T-helper 1 cell treated with Interleukin-12 subunit alpha and Interleukin-12 subunit beta and Interleukin-4 antibody, amounts not matched to agents 30 μg/mL and 1 μg/mL, for 36 hours (primary cell): Measurements from ENCODE around the gene ITCH.
"Not testable (repeated sequence)": the region's sequence is repeated elsewhere in the genome, so short reads cannot be mapped to it uniquely, and the experiment has no call there.

Experiments
- H3K27ac Mint-ChIP-seq: one replicate; pipeline ENCODE4 v1.8.0; 2021; ENCODE audit warnings: mild to moderate bottlenecking, mixed read lengths
- H3K27me3 Mint-ChIP-seq: one replicate; pipeline ENCODE4 v1.8.0; 2021; ENCODE audit warnings: low read depth, mixed read lengths
- H3K36me3 Mint-ChIP-seq: one replicate; pipeline ENCODE4 v1.8.0; 2021; ENCODE audit warnings: low read depth, mixed read lengths
- H3K4me1 Mint-ChIP-seq: one replicate; pipeline ENCODE4 v1.8.0; 2021; ENCODE audit warnings: low read depth, mixed read lengths
- H3K4me3 Mint-ChIP-seq: one replicate; pipeline ENCODE4 v1.8.0; 2021; ENCODE audit warnings: mild to moderate bottlenecking, moderate library complexity, mixed read lengths
- H3K9me3 Mint-ChIP-seq: one replicate; pipeline ENCODE4 v1.8.0; 2021; ENCODE audit warnings: mixed read lengths

ITCH gene

GRCh38 chr20:34468951-34469350 is 105.9 kb downstream of the ITCH start:
- no peak overlapping the region for H3K27ac Mint-ChIP-seq
- no peaks in the 10 kb centered on the region for H3K27me3 Mint-ChIP-seq
- peaks cover 18% of the 10 kb centered on the region for H3K36me3 Mint-ChIP-seq
- H3K4me3 Mint-ChIP-seq, result no peak overlapping the region
- no peaks in the 10 kb centered on the region for H3K9me3 Mint-ChIP-seq
- H3K4me1 Mint-ChIP-seq, result peaks cover 1% of the 10 kb centered on the region

DNA sequence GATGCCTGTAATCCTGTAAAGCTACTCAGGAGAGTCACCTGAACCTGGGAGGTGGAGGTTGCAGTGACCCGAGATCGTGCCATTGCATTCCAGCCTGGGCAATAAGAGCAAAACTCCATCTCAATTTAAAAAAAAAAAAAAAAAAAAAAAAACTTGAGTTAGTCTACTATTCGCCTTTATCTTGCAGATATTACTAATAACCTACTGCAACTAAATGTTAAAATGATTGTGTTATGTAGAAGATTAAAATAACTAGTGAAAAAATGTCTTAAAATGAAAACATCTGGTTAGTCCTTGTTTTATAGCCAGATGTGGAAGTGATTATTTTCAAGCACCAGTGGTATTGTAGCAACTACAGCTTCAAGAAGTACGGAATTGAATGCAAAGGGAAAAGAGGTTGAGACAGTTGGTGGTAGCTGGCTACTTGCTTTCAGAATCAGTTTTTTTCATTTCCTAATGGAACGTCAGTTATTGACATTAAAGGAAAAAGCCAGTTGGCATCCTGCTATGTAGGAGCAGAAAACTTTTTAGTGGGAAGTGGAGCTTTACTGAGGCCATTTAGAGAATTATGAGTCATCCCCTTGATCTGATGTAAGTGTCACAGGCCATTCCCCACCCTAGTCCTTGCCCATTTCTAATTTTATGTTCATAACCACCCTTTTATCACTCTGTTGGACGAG is 109.3 kb downstream of the ITCH start:
- H3K36me3 Mint-ChIP-seq, result peaks cover 31% of the 10 kb centered on the region
- no peak overlapping the region for H3K27ac Mint-ChIP-seq
- H3K9me3 Mint-ChIP-seq, result no peaks in the 10 kb centered on the region
- no peak overlapping the region for H3K4me3 Mint-ChIP-seq
- no peaks in the 10 kb centered on the region for H3K27me3 Mint-ChIP-seq
- H3K4me1 Mint-ChIP-seq, result peaks cover 7% of the 10 kb centered on the region

DNA sequence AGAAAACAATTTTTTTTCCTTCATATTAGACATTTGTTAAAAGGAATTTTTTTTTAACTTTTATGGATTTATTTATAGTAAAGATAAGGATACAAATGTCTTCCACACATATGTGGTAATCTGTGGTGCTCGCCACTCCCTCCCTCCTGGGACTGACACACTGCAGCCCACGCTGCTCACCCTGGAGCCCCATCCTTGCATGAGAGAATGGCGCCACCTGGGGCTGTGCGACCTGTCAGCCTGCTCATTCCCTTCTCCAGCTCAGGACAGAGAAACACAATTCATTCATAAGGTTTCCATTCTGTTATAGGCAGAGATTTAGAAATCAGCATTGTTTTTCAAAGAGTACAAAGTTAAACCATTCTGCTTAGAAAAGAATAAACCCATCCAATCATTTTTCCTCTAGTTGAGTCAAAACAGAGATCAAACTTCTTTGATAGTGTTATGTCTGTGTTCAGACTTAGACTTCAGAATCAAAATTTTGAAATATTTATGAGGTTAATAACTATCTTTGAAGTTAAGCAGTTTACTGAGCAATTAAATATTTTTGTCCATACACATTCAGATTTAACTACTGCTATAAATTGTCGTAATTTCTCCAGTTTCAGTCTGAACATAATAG is 110.3 kb downstream of the ITCH start:
- Mint-ChIP-seq H3K27me3 (no peaks in the 10 kb centered on the region), H3K4me1 (peaks cover 7% of the 10 kb centered on the region), H3K36me3 (peaks cover 33% of the 10 kb centered on the region), H3K27ac (no peak overlapping the region), H3K9me3 (no peaks in the 10 kb centered on the region), H3K4me3 (no peak overlapping the region)

DNA sequence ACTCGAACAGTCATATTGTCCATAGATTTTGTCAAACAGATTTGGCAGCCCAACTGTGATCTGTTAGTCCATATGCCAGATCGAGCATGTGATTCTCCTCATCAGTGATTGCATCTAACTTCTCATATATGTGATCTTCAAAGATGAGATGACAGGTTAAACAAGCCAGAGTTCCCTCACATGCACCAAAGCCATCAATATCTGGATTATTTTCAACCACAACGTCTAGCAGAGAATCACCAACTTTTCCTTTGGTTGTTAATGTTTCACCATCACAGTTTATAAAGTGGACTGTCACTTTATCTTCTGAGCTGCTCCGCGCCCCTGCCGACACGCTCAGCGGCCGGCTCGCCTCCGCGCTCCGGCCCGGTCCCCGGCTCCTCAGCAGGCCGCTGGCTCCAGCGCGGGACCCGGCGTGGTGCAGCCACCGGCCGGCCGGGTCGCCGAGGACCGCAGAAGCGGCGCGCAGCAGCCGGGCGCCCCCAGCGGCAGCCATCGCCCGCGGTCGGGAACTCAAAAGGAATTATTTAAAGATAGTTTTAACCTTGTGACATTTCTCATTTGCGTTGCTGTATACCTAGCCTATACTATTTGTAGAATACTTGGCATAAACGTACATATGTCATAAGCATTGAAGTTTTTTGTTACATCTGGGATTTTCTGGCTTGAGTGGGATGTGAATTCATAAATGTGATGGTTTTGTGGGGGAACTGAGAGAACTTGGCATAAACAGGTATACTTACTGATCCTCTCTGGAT is 113.1 kb downstream of the ITCH start:
- H3K9me3 Mint-ChIP-seq, result peaks cover 5% of the 10 kb centered on the region
- H3K36me3 Mint-ChIP-seq, result peaks cover 48% of the 10 kb centered on the region
- no peaks in the 10 kb centered on the region for H3K27me3 Mint-ChIP-seq
- no peak overlapping the region for H3K27ac Mint-ChIP-seq
- H3K4me1 Mint-ChIP-seq, result peaks cover 10% of the 10 kb centered on the region
- H3K4me3 Mint-ChIP-seq, result no peak overlapping the region

DNA sequence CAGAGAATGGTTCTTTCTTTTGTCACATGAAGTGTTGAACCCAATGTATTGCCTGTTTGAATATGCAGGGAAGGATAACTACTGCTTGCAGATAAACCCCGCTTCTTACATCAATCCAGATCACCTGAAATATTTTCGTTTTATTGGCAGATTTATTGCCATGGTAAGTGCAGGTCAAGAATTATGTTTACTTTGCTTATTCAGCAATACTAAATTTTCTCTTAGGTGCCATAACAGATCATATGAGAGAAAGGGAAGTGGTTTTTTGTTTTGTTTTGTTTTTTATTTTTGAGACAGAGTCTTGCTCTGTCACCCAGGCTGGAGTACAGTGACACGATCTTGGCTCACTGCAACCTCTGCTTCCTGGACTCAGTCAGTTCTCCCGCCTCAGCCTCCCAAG is 116.6 kb downstream of the ITCH start:
- Mint-ChIP-seq H3K27me3 (no peaks in the 10 kb centered on the region), H3K4me3 (no peak overlapping the region), H3K4me1 (peaks cover 8% of the 10 kb centered on the region), H3K9me3 (peaks cover 18% of the 10 kb centered on the region), H3K36me3 (peaks cover 69% of the 10 kb centered on the region), H3K27ac (no peak overlapping the region)

DNA sequence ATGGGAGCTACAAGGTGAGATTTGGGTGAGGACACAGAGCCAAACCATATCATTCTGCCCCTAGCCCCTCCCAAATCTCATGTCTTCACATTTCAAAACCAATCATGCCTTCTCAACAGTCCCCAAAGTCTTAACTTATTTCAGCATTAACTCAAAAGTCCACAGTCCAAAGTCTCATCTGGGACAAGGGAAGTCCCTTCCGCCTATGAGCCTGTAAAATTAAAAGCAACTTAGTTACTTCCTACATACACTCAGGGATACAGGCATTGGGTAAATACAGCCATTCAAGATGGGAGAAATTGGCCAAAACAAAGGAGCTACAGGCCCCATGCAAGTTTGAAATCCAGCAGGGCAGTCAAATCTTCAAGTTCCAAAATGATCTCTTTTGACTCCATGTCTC is 119.1 kb downstream of the ITCH start:
- peaks cover 61% of the 10 kb centered on the region for H3K36me3 Mint-ChIP-seq
- not testable (repeated sequence) for H3K27me3 Mint-ChIP-seq, H3K4me3 Mint-ChIP-seq, H3K4me1 Mint-ChIP-seq, H3K27ac Mint-ChIP-seq
- peaks cover 18% of the 10 kb centered on the region for H3K9me3 Mint-ChIP-seq

- H3K4me1 Mint-ChIP-seq, H3K27ac Mint-ChIP-seq, H3K27me3 Mint-ChIP-seq, H3K4me3 Mint-ChIP-seq: not testable (repeated sequence)
- Mint-ChIP-seq H3K9me3 (peaks cover 18% of the 10 kb centered on the region), H3K36me3 (peaks cover 61% of the 10 kb centered on the region)
Measured at GRCh38 chr20:34483585-34484220, 120.6 kb downstream of the ITCH start.

- Mint-ChIP-seq H3K9me3 (peaks cover 13% of the 10 kb centered on the region), H3K27me3 (no peaks in the 10 kb centered on the region), H3K4me1 (peaks cover 1% of the 10 kb centered on the region), H3K4me3 (no peak overlapping the region), H3K36me3 (peaks cover 55% of the 10 kb centered on the region), H3K27ac (no peak overlapping the region)
Measured at GRCh38 chr20:34485068-34485634, 122.1 kb downstream of the ITCH start.

- no peak overlapping the region for H3K27ac Mint-ChIP-seq
- H3K4me1 Mint-ChIP-seq, result peaks cover 1% of the 10 kb centered on the region
- H3K36me3 Mint-ChIP-seq, result peaks cover 38% of the 10 kb centered on the region
- H3K4me3 Mint-ChIP-seq, result no peak overlapping the region
- no peaks in the 10 kb centered on the region for H3K27me3 Mint-ChIP-seq
- H3K9me3 Mint-ChIP-seq, result no peaks in the 10 kb centered on the region
Measured at GRCh38 chr20:34491226-34491931, 128.3 kb downstream of the ITCH start.

- no peaks in the 10 kb centered on the region for H3K27me3 Mint-ChIP-seq
- no peaks in the 10 kb centered on the region for H3K9me3 Mint-ChIP-seq
- H3K4me1 Mint-ChIP-seq, result peaks cover 1% of the 10 kb centered on the region
- no peak overlapping the region for H3K4me3 Mint-ChIP-seq
- H3K27ac Mint-ChIP-seq, result no peak overlapping the region
- H3K36me3 Mint-ChIP-seq, result peaks cover 38% of the 10 kb centered on the region
Measured at GRCh38 chr20:34491932-34492509, 128.9 kb downstream of the ITCH start.

DNA sequence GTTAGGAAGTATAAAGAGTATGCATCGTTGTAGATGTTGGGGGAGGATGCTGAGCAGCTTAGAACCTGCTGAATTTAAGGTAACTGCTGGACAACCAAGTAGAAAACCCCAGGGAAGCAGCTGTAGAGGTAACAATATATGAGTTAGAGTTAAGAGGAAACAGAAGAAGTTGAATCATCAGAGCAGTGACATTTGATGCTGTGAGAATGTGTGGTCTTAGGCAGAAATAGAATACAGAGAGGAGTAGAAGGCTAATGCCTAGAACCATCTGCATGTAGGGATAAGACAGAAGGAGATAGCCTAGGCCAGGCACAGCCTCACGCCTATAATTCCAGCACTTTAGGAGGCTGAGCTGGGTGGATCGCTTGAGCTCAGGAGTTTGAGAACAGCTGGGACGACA is 130.6 kb downstream of the ITCH start:
- H3K27me3 Mint-ChIP-seq, result no peaks in the 10 kb centered on the region
- no peaks in the 10 kb centered on the region for H3K4me1 Mint-ChIP-seq
- H3K36me3 Mint-ChIP-seq, result peaks cover 48% of the 10 kb centered on the region
- H3K4me3 Mint-ChIP-seq, result no peak overlapping the region
- no peaks in the 10 kb centered on the region for H3K9me3 Mint-ChIP-seq
- no peak overlapping the region for H3K27ac Mint-ChIP-seq

DNA sequence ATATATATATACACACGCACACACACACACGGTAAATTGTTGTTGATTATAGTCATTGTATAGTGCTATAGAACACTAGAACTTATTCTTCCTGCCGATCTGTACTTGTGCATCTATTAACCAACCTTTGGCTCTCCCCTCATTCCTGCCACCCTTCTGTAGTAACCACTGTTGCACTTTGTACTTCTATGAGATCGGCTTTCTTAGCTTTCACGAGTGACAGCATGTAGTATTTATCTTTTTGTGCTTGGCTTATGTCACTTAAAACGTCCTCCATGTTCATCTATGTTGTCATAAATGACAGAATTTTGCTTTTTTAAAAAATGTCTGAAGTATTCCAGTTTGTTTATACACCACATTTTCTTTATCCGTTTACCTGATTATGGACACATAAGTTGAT is 132.2 kb downstream of the ITCH start:
- peaks cover 5% of the 10 kb centered on the region for H3K4me1 Mint-ChIP-seq
- H3K4me3 Mint-ChIP-seq, result no peak overlapping the region
- no peak overlapping the region for H3K27ac Mint-ChIP-seq
- H3K27me3 Mint-ChIP-seq, result no peaks in the 10 kb centered on the region
- H3K9me3 Mint-ChIP-seq, result peaks cover 9% of the 10 kb centered on the region
- peaks cover 52% of the 10 kb centered on the region for H3K36me3 Mint-ChIP-seq

DNA sequence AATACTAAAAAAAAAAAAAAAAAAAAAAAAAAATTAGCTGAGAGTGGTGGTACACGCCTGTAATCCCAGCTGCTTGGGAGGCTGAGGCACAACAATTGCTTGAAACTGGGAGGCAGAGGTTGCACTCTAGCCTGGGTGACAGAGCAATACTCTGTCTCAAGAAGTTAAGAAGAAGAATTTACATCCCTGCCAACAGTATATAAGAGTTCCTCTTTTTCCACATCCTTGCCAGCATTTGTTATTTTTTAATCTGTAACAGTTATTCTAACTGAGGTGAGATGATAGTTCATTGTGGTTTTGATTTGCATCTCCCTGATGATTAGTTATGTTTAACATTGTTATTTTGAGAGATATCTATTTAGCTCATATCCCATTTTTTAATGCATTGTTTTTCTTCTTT is 132.8 kb downstream of the ITCH start:
- Mint-ChIP-seq H3K4me1 (peaks cover 9% of the 10 kb centered on the region), H3K27ac (no peak overlapping the region), H3K9me3 (peaks cover 15% of the 10 kb centered on the region), H3K27me3 (no peaks in the 10 kb centered on the region), H3K36me3 (peaks cover 55% of the 10 kb centered on the region), H3K4me3 (no peak overlapping the region)

DNA sequence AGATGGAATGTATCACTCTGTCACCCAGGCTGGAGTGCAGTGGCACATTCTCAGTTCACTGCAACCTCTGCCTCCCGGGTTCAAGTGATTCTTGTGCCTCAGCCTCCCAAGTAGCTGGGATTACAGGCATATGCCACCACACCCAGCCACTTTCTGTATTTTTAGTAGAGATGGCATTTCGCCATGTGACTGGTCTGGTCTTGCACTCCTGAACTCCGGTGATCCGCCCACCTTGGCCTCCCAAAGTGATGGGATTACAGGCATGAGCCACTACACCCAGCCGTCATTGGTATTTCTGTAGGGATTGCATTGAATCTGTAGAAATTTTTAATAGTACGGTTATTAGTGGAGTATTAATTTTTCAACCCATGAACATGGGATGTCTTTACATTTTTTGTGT is 134.5 kb downstream of the ITCH start:
- H3K27me3 Mint-ChIP-seq, H3K4me3 Mint-ChIP-seq, H3K27ac Mint-ChIP-seq: not testable (repeated sequence)

More for the DNA sequence above, 134.5 kb downstream of the ITCH start:
- peaks cover 16% of the 10 kb centered on the region for H3K9me3 Mint-ChIP-seq
- H3K36me3 Mint-ChIP-seq, result peaks cover 55% of the 10 kb centered on the region
- peaks cover 10% of the 10 kb centered on the region for H3K4me1 Mint-ChIP-seq
